IMR-90 (cell line): ENCODE results near the gene PFKL. TPM values are rescaled to one million over a fixed set of nuclear protein-coding genes. Genes with fewer than 3 reads are reported as not detected.

Source experiments
- ATAC-seq: fragments of 200-7000 bp; cut with Tn5 transposase; 2 replicates; pipeline ENCODE4 v1.9.1; 2020; ENCODE audit warnings: low read depth, mild to moderate bottlenecking, moderate library complexity
- BruUV-seq: library from RNA; stranded (reverse); fragments of 400-500 nt; replicated peaks from 2 replicates; lab custom pipeline; 2021; lab: Mats Ljungman, UMichigan
- CTCF ChIA-PET: fragments of 300-600 bp; formaldehyde crosslinking; extraction: SDS; loops from one replicate; lab custom pipeline; 2021; ENCODE audit warnings: antibody characterized with exemption; lab: Yijun Ruan, JAX
- POLR2A ChIA-PET: fragments of 300-600 bp; sonication (Branson Sonifier 250); formaldehyde crosslinking; loops from one replicate; lab custom pipeline; 2022; ENCODE audit warnings: antibody characterized with exemption; ENCODE audit not compliant: unreplicated experiment; lab: Charles Lee
- DNase-seq: peaks from one replicate; pipeline ENCODE4 v3.0.0; 2013
- H2AFZ ChIP-seq: replicated peaks from 2 replicates; pipeline ENCODE3; 2013; ENCODE audit warnings: low read length, mild to moderate bottlenecking; ENCODE audit not compliant: poor library complexity
- H2AK5ac ChIP-seq: 2 replicates; pipeline ENCODE4 v1.6.1; 2013; ENCODE audit warnings: low read depth, low read length, inconsistent platforms
- H2AK9ac ChIP-seq: replicated peaks from 2 replicates; pipeline ENCODE3; 2013; ENCODE audit warnings: mild to moderate bottlenecking, low read depth, low read length, moderate library complexity; ENCODE audit not compliant: poor library complexity
- H2BK120ac ChIP-seq: 2 replicates; pipeline ENCODE4 v1.6.1; 2013; ENCODE audit warnings: low read depth, low read length, inconsistent platforms
- H2BK15ac ChIP-seq: 3 replicates; pipeline ENCODE4 v1.6.1; 2013; ENCODE audit warnings: low read depth, low read length, inconsistent platforms
- H2BK20ac ChIP-seq: 2 replicates; pipeline ENCODE4 v1.6.1; 2013; ENCODE audit warnings: low read depth, mild to moderate bottlenecking, inconsistent platforms, low read length, moderate library complexity
- H2BK5ac ChIP-seq: 2 replicates; pipeline ENCODE4 v1.6.1; 2013; ENCODE audit warnings: mild to moderate bottlenecking, low read depth, low read length, inconsistent platforms; ENCODE audit not compliant: poor library complexity, severe bottlenecking
- H3K14ac ChIP-seq: replicated peaks from 2 replicates; pipeline ENCODE4 v1.6.1; 2013; ENCODE audit warnings: low read depth, low read length, inconsistent platforms
- H3K18ac ChIP-seq: 2 replicates; pipeline ENCODE4 v1.6.1; 2013; ENCODE audit warnings: low read depth, low read length, control low read depth
- H3K23ac ChIP-seq: 2 replicates; pipeline ENCODE4 v1.6.1; 2013; ENCODE audit warnings: low read depth, low read length, inconsistent platforms
- H3K27ac ChIP-seq: 2 replicates; pipeline ENCODE4 v1.5.1; 2013; ENCODE audit warnings: mild to moderate bottlenecking, control low read depth, low read length; ENCODE audit not compliant: insufficient read depth
- H3K27me3 ChIP-seq: 2 replicates; pipeline ENCODE4 v1.6.1; 2013; ENCODE audit warnings: low read length; ENCODE audit not compliant: control insufficient read depth, insufficient read depth
- H3K36me3 ChIP-seq: 2 replicates; pipeline ENCODE4 v1.6.1; 2013; ENCODE audit warnings: low read length, mixed read lengths; ENCODE audit not compliant: control insufficient read depth, insufficient read depth
- H3K4ac ChIP-seq: 2 replicates; pipeline ENCODE4 v1.6.1; 2013; ENCODE audit warnings: low read depth, low read length, inconsistent platforms
- H3K4me1 ChIP-seq: 2 replicates; pipeline ENCODE4 v1.6.1; 2013; ENCODE audit warnings: low read length, mixed read lengths; ENCODE audit not compliant: control insufficient read depth, insufficient read depth
- H3K4me2 ChIP-seq: 2 replicates; pipeline ENCODE4 v1.6.1; 2013; ENCODE audit warnings: low read depth, mild to moderate bottlenecking, control low read depth, low read length, moderate library complexity
- H3K4me3 ChIP-seq: 2 replicates; pipeline ENCODE4 v1.5.1; 2013; ENCODE audit warnings: low read depth, mild to moderate bottlenecking, control low read depth, low read length, moderate library complexity; ENCODE audit not compliant: insufficient read depth
- H3K56ac ChIP-seq: 2 replicates; pipeline ENCODE4 v1.6.1; 2013; ENCODE audit warnings: low read length, inconsistent platforms; ENCODE audit not compliant: insufficient read depth; ENCODE audit errors: extremely low read depth
- H3K79me1 ChIP-seq, 2 experiments: 2 replicates each; pipeline ENCODE4 v1.6.1; 2013; ENCODE audit warnings: low read length in 2 of 2, inconsistent platforms in 1 of 2, low read depth in 1 of 2
- H3K9ac ChIP-seq: 2 replicates; pipeline ENCODE4 v1.6.1; 2013; ENCODE audit warnings: low read depth, low read length, control low read depth
- H3K9me1 ChIP-seq: 2 replicates; pipeline ENCODE4 v1.6.1; 2013; ENCODE audit warnings: low read length, inconsistent platforms; ENCODE audit not compliant: insufficient read depth
- H3K9me3 ChIP-seq: 2 replicates; pipeline ENCODE4 v1.6.1; 2013; ENCODE audit warnings: low read length; ENCODE audit not compliant: control insufficient read depth, insufficient read depth
- H4K20me1 ChIP-seq: 2 replicates; pipeline ENCODE4 v1.6.1; 2013; ENCODE audit warnings: low read length, inconsistent platforms; ENCODE audit not compliant: insufficient read depth
- H4K5ac ChIP-seq: 2 replicates; pipeline ENCODE4 v1.6.1; 2013; ENCODE audit warnings: mild to moderate bottlenecking, low read depth, low read length, control low read depth
- H4K8ac ChIP-seq, 2 experiments: 2 replicates each; pipeline ENCODE4 v1.6.1; 2013; ENCODE audit warnings: low read depth in 2 of 2, low read length in 2 of 2, control low read depth in 1 of 2, inconsistent platforms in 1 of 2
- H4K91ac ChIP-seq: 2 replicates; pipeline ENCODE4 v1.6.1; 2013; ENCODE audit warnings: low read depth, low read length, inconsistent platforms; ENCODE audit not compliant: insufficient read depth
- BHLHE40 ChIP-seq: fragments of 150-350 bp; IDR thresholded peaks from 2 replicates; pipeline ENCODE4 v1.6.1; 2016; ENCODE audit warnings: mild to moderate bottlenecking, low read depth, low read length
- CEBPB ChIP-seq: IDR thresholded peaks from 2 replicates; pipeline ENCODE4 v1.6.1; 2012; ENCODE audit warnings: low read depth, low read length, improper control_type of control experiment
- CHD1 ChIP-seq: IDR thresholded peaks from 2 replicates; pipeline ENCODE4 v1.6.1; 2012; ENCODE audit warnings: low read depth, low read length, improper control_type of control experiment
- CTCF ChIP-seq: conservative IDR thresholded peaks from 2 replicates; pipeline ENCODE4 v1.5.1; 2012; ENCODE audit warnings: mild to moderate bottlenecking, low read depth, low read length, improper control_type of control experiment
- FOS ChIP-seq: fragments of 150-350 bp; IDR thresholded peaks from 2 replicates; pipeline ENCODE4 v1.6.1; 2016; ENCODE audit warnings: low read depth, low read length
- MAFK ChIP-seq: IDR thresholded peaks from 2 replicates; pipeline ENCODE4 v1.6.1; 2012; ENCODE audit warnings: low read depth, low read length, improper control_type of control experiment
- MAZ ChIP-seq: IDR thresholded peaks from 2 replicates; pipeline ENCODE4 v1.6.1; 2012; ENCODE audit warnings: low read depth, mild to moderate bottlenecking, low read length, improper control_type of control experiment, moderate library complexity, borderline replicate concordance
- MXI1 ChIP-seq: IDR thresholded peaks from 2 replicates; pipeline ENCODE4 v1.6.1; 2012; ENCODE audit warnings: low read depth, mild to moderate bottlenecking, low read length, moderate library complexity, borderline replicate concordance
- NFE2L2 ChIP-seq: fragments of 150-350 bp; IDR thresholded peaks from 2 replicates; pipeline ENCODE4 v1.6.1; 2016; ENCODE audit warnings: low read depth, mild to moderate bottlenecking, low read length
- RAD21 ChIP-seq: IDR thresholded peaks from 2 replicates; pipeline ENCODE4 v1.6.1; 2012; ENCODE audit warnings: low read length, improper control_type of control experiment
- RCOR1 ChIP-seq: IDR thresholded peaks from 2 replicates; pipeline ENCODE4 v1.6.1; 2012; ENCODE audit warnings: mild to moderate bottlenecking, low read length, improper control_type of control experiment; ENCODE audit not compliant: insufficient replicate concordance
- SMC3 ChIP-seq: fragments of 150-350 bp; IDR thresholded peaks from 2 replicates; pipeline ENCODE4 v1.6.1; 2016; ENCODE audit warnings: low read depth, mild to moderate bottlenecking, antibody characterized with exemption, low read length, moderate library complexity
- WGBS, 2 experiments: methylation state at CpG; one replicate each; pipeline versions ENCODE4 v1.1.5 to v1.1.7; 2013; ENCODE audit warnings: missing lambda C conversion rate in 2 of 2; ENCODE audit not compliant: insufficient read length in 1 of 2; ENCODE audit errors: extremely low coverage in 2 of 2; 5-methylcytosine and 5-hydroxymethylcytosine counted together
- dilution Hi-C: fragments of 300-500 bp; cut with HindIII; formaldehyde crosslinking; loops from one replicate; pipeline ENCODE4 v1.14.3; 2018; ENCODE audit warnings: low sequenced_read_pairs; ENCODE audit not compliant: unreplicated experiment
- in situ Hi-C: fragments of 300-500 bp; cut with MboI; formaldehyde crosslinking; loops from 3 replicates; pipeline ENCODE4 v1.14.3; 2019; ENCODE audit warnings: low sequenced_read_pairs, inconsistent platforms, mixed read lengths
- intact Hi-C: fragments of 100-400 bp; cut with micrococcal nuclease; formaldehyde crosslinking; loops from 2 replicates; pipeline ENCODE4 v1.10.0; 2022
- polyA plus RNA-seq, 3 experiments: library from polyadenylated mRNA; depleted of rRNA; stranded (reverse); fragments of >200 nt; gene quantifications; 2 replicates each; pipeline ENCODE4 v1.2.3, GENCODE V29; 2012; ENCODE audit warnings: low replicate concordance in 1 of 3
- total RNA-seq: library from RNA; depleted of rRNA; stranded (reverse); fragments of >200 nt; gene quantifications from 2 replicates; pipeline ENCODE4 v1.2.3, GENCODE V29; 2012
- TF ChIP-seq, protein P1 (sequence below): fragments of 150-350 bp; IDR thresholded peaks from 2 replicates; pipeline ENCODE4 v1.6.1; 2017; ENCODE audit warnings: mild to moderate bottlenecking, antibody characterized with exemption, low read length, low read depth

The PFKL gene
- total and polyA plus RNA-seq, 2 of the 4 experiments (the other 2 are of a cell fraction): 103 to 126 TPM

- H3K4me1 ChIP-seq: no peaks in the 10 kb centered on the region
- H3K9ac ChIP-seq: no peak overlapping the region
- dilution Hi-C loops (no loop called here), in situ Hi-C loops (no loop called here), intact Hi-C loops (no loop called here)
- no peak overlapping the region for H3K4ac ChIP-seq
- no peak overlapping the region for H2BK15ac ChIP-seq
- no peak overlapping the region for H2BK120ac ChIP-seq
- H3K4me2 ChIP-seq: no peak overlapping the region
- peaks cover 5% of the 10 kb centered on the region; the same call in 1 of the 2 replicates for H3K9me1 ChIP-seq
- H3K23ac ChIP-seq: no peak overlapping the region
- H3K27me3 ChIP-seq: no peaks in the 10 kb centered on the region
- TF ChIP-seq CHD1 (no peak), CTCF (no peak), BHLHE40 (no peak), MAZ (no peak), NFE2L2 (no peak), CEBPB (no peak), MAFK (no peak), FOS (no peak), RAD21 (no peak), RCOR1 (no peak), MXI1 (no peak), SMC3 (no peak)
- TF ChIP-seq, protein P1, sequence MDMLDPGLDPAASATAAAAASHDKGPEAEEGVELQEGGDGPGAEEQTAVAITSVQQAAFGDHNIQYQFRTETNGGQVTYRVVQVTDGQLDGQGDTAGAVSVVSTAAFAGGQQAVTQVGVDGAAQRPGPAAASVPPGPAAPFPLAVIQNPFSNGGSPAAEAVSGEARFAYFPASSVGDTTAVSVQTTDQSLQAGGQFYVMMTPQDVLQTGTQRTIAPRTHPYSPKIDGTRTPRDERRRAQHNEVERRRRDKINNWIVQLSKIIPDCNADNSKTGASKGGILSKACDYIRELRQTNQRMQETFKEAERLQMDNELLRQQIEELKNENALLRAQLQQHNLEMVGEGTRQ: no peak
- POLR2A ChIA-PET: no interaction called here
- H2AFZ ChIP-seq: no peak overlapping the region
- H3K79me1 ChIP-seq: no peaks in the 10 kb centered on the region
- no peak overlapping the region for H3K27ac ChIP-seq
- H3K9me3 ChIP-seq: no peaks in the 10 kb centered on the region
- H2AK9ac ChIP-seq: no peak overlapping the region
- peaks cover 77% of the 10 kb centered on the region for H3K36me3 ChIP-seq
- no peak overlapping the region for H3K14ac ChIP-seq
- BruUV-seq: no TSS peak
- H2BK5ac ChIP-seq: no peak overlapping the region
- no peak overlapping the region for H3K18ac ChIP-seq
- H3K56ac ChIP-seq: no peak overlapping the region
- ATAC-seq: no peak
- H4K5ac ChIP-seq: no peak overlapping the region
- CTCF ChIA-PET: no interaction called here
- H2BK20ac ChIP-seq: no peak overlapping the region
- H4K20me1 ChIP-seq: peaks cover 6% of the 10 kb centered on the region
- no peak overlapping the region for H3K4me3 ChIP-seq
- 97% methylated on average over 21 of the region's 35 CpGs; no CpG with 5 or more reads in 1 of the 2 experiments for WGBS, 2 experiments
- H2AK5ac ChIP-seq: no peak overlapping the region
- H4K8ac ChIP-seq: no peak overlapping the region
- no peak for DNase-seq
- no peak overlapping the region for H4K91ac ChIP-seq
Measured at GRCh38 chr21:44319407-44320065, 19.7 kb downstream of the PFKL start.
